ENCODE data around the gene MSANTD2.

GRCh38 chr11:124768914-124769313 is 31.3 kb downstream of the MSANTD2 start:
- TF ChIP-seq GATA2 (IDR thresholded peaks at IDR 0.05; ENCODE audit: low read depth, low read length): no peak
- no peak for TF ChIP-seq GATA3 (IDR thresholded peaks at IDR 0.05; ENCODE audit: low read depth, low read length)

All from SH-SY5Y (cell line).